OCI-LY3 (cell line): ENCODE measurements around the gene LSS.

Source experiments
- H2AFZ ChIP-seq: fragments of 200-600, 300-600 bp; shearing (Covaris generic); 2 replicates; pipeline ENCODE4 v1.6.0; 2014; ENCODE audit warnings: antibody characterized with exemption, low read depth, low read length
- H3K27ac ChIP-seq: fragments of 200-600, 300-600 bp; sonication (generic); 2 replicates; pipeline ENCODE4 v1.5.1; 2014; ENCODE audit warnings: mild to moderate bottlenecking, low read length, moderate library complexity, mixed read lengths
- H3K27me3 ChIP-seq: fragments of 200-600, 300-600 bp; sonication (generic); 2 replicates; pipeline ENCODE4 v1.6.1; 2014; ENCODE audit warnings: low read depth, low read length, mixed read lengths
- H3K36me3 ChIP-seq: fragments of 200-600, 300-600 bp; sonication (generic); replicated peaks from 2 replicates; pipeline ENCODE3; 2014; ENCODE audit warnings: low read depth, low read length, mixed read lengths
- H3K4me1 ChIP-seq: fragments of 300-600, 200-600 bp; sonication (generic); 2 replicates; pipeline ENCODE4 v1.6.1; 2014; ENCODE audit warnings: low read length, mixed read lengths
- H3K4me2 ChIP-seq: fragments of 200-600, 300-600 bp; sonication (generic); 2 replicates; pipeline ENCODE4 v1.6.1; 2014; ENCODE audit warnings: low read length, mixed read lengths
- H3K4me3 ChIP-seq: fragments of 300-600, 200-600 bp; sonication (generic); 2 replicates; pipeline ENCODE4 v1.5.1; 2014; ENCODE audit warnings: antibody characterized with exemption, mild to moderate bottlenecking, low read length, moderate library complexity
- H3K79me2 ChIP-seq: fragments of 300-600, 200-600 bp; shearing (Covaris generic); 2 replicates; pipeline ENCODE4 v1.6.1; 2014; ENCODE audit warnings: mild to moderate bottlenecking, low read length, mixed read lengths
- H3K9ac ChIP-seq: fragments of 300-600, 200-600 bp; shearing (Covaris generic); 2 replicates; pipeline ENCODE4 v1.6.0; 2014; ENCODE audit warnings: mild to moderate bottlenecking, low read length, moderate library complexity
- H3K9me3 ChIP-seq: fragments of 200-600, 300-600 bp; shearing (Covaris generic); 2 replicates; pipeline ENCODE4 v1.6.1; 2014; ENCODE audit warnings: low read length, mixed read lengths; ENCODE audit not compliant: insufficient read depth
- H4K20me1 ChIP-seq: fragments of 200-600, 300-600 bp; sonication (generic); 2 replicates; pipeline ENCODE4 v1.6.1; 2016; ENCODE audit warnings: low read length, mixed read lengths; ENCODE audit not compliant: insufficient read depth
- EZH2phosphoT487 ChIP-seq: fragments of 200-600 bp; shearing (Covaris generic); IDR thresholded peaks from 2 replicates; pipeline ENCODE4 v1.6.1; 2018; ENCODE audit warnings: antibody characterized with exemption, mixed run types, low read depth
- TF ChIP-seq, protein P1 (sequence below): fragments of 200-600, 300-600 bp; sonication (generic); IDR thresholded peaks from 2 replicates; pipeline ENCODE4 v1.5.1; 2014; ENCODE audit warnings: antibody characterized with exemption, low read length, low read depth

Gene LSS

DNA sequence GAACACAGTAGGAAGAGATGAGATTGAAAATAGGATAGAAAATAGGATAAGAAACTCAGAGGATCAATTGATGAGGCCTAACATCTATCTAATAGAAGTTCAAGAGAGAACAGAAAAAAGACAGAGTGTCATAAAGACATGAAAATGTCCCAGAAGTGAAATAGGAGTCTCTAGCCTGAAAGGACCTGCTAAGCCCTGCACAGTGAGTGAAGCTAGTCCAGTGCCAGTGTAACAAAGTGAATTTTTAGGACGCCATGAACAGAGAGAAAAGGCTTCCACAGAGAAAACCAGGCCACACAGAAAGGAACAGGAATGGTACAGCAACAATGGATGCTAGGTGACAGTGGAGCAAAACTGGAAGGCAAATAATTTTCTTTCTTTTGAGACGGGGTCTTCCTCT lies 20.3 kb upstream of the LSS start:
- Histone ChIP-seq H3K36me3 (peaks cover 72% of the 10 kb centered on the region), H3K9me3 (no peaks in the 10 kb centered on the region), H3K27ac (no peak overlapping the region), H3K4me2 (no peak overlapping the region), H3K9ac (no peak overlapping the region), H3K4me3 (no peak overlapping the region), H4K20me1 (no peaks in the 10 kb centered on the region), H3K4me1 (peaks cover 32% of the 10 kb centered on the region), H3K27me3 (no peaks in the 10 kb centered on the region), H2AFZ (no peak overlapping the region), H3K79me2 (no peaks in the 10 kb centered on the region)
- no peak for TF ChIP-seq EZH2phosphoT487
- TF ChIP-seq, protein P1, sequence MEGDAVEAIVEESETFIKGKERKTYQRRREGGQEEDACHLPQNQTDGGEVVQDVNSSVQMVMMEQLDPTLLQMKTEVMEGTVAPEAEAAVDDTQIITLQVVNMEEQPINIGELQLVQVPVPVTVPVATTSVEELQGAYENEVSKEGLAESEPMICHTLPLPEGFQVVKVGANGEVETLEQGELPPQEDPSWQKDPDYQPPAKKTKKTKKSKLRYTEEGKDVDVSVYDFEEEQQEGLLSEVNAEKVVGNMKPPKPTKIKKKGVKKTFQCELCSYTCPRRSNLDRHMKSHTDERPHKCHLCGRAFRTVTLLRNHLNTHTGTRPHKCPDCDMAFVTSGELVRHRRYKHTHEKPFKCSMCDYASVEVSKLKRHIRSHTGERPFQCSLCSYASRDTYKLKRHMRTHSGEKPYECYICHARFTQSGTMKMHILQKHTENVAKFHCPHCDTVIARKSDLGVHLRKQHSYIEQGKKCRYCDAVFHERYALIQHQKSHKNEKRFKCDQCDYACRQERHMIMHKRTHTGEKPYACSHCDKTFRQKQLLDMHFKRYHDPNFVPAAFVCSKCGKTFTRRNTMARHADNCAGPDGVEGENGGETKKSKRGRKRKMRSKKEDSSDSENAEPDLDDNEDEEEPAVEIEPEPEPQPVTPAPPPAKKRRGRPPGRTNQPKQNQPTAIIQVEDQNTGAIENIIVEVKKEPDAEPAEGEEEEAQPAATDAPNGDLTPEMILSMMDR = no peak

DNA sequence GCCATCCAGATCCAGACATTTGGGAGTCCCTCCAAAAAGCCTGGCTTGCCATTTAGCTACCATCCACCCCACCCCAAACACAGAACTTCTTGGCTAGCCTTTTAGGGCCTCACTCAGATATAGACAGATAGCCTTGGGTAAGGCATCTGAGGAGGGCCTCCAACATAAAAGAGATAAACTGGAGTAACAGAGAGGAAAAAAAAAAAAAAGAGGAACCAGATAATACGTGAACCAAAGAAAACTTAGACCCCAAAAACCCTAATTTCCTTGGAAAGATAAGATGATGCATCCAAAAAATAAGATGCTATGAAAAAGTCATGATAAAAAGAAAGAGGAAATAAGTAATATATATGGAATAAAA lies 19.8 kb upstream of the LSS start:
- H3K4me3 ChIP-seq = no peak overlapping the region
- H3K36me3 ChIP-seq = peaks cover 70% of the 10 kb centered on the region
- H4K20me1 ChIP-seq = no peaks in the 10 kb centered on the region
- H3K79me2 ChIP-seq = no peaks in the 10 kb centered on the region
- TF ChIP-seq, protein P1 = no peak
- no peak for TF ChIP-seq EZH2phosphoT487
- H3K27ac ChIP-seq = no peak overlapping the region
- H3K4me1 ChIP-seq = peaks cover 28% of the 10 kb centered on the region
- H3K9me3 ChIP-seq = no peaks in the 10 kb centered on the region
- H3K4me2 ChIP-seq = no peak overlapping the region
- no peak overlapping the region for H2AFZ ChIP-seq
- H3K9ac ChIP-seq = no peak overlapping the region
- no peaks in the 10 kb centered on the region for H3K27me3 ChIP-seq

DNA sequence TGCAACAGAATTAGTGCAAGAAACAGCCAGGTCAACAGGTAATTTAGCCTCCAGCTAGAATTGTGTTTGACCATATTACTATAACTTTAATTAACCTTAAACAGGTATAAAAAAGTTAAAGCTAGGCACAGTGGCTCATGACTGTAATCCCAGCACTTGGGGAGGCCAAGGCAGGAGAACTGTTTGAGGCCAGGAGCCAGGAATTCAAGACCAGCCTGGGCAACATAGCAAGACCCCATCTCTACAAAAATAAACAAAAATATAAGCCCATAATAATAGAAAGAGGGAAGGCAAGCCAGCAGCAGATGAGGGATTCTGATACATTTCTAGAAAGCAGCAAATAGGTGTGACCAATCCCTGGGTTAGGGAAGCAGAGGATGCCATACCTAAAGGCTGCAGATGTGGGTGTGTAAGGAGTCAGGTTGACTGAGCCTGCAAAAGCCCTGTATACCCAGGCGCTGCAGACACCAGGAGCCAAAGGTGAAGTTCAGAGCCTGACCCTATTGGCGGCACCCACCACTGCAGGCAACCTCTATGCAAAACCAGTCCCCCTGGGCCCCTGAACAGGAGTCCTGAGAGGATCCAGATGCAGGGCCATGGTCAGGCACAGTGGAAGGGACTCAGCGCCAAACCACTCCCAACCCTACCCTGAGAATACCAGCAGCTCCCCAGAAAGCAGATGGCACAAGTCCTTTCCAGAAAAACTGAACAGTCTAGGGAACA lies 19.3 kb upstream of the LSS start:
- no peaks in the 10 kb centered on the region for H4K20me1 ChIP-seq
- TF ChIP-seq EZH2phosphoT487 = no peak
- TF ChIP-seq, protein P1 = no peak
- no peak overlapping the region for H3K9ac ChIP-seq

DNA sequence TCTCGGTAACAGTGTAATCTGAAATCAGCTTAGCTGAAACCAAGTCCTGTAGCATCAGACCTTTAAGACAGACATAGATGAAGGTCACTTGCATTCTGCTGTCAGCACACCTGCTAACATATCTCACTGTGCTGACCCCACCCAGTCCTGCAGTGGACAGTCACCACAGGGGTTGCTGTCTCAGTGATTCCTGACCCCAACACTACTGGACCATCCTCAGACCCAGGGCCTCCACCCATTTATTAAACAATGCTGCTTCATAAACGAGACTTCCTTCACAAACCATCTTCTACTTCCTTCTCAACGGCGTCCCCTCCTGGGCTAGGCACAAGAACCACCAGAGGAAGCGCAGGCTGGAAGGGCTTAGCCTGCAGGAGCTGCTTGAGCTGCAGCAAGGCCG lies 17.8 kb upstream of the LSS start:
- Histone ChIP-seq H2AFZ (no peak overlapping the region), H3K79me2 (no peaks in the 10 kb centered on the region), H3K4me3 (no peak overlapping the region), H3K27ac (no peak overlapping the region), H3K36me3 (peaks cover 72% of the 10 kb centered on the region), H3K4me1 (peaks cover 28% of the 10 kb centered on the region), H3K4me2 (no peak overlapping the region), H3K9ac (no peak overlapping the region), H4K20me1 (no peaks in the 10 kb centered on the region), H3K9me3 (no peaks in the 10 kb centered on the region), H3K27me3 (no peaks in the 10 kb centered on the region)
- TF ChIP-seq, protein P1 = no peak
- no peak for TF ChIP-seq EZH2phosphoT487

More for the DNA sequence above, 19.3 kb upstream of the LSS start:
- H3K36me3 ChIP-seq = peaks cover 71% of the 10 kb centered on the region
- H3K27ac ChIP-seq = no peak overlapping the region
- no peak overlapping the region for H3K4me2 ChIP-seq
- no peaks in the 10 kb centered on the region for H3K9me3 ChIP-seq
- H3K4me1 ChIP-seq = peaks cover 28% of the 10 kb centered on the region
- no peaks in the 10 kb centered on the region for H3K27me3 ChIP-seq
- no peak overlapping the region for H2AFZ ChIP-seq
- H3K79me2 ChIP-seq = no peaks in the 10 kb centered on the region
- no peak overlapping the region for H3K4me3 ChIP-seq
